H1 (cell line): ENCODE measurements around the gene RNF212. TPM values are rescaled to one million over a fixed set of nuclear protein-coding genes. Genes with fewer than 3 reads are reported as not detected.

Experiments used
- CTCF ChIA-PET: fragments of 300-600 bp; sonication (Branson Sonifier 250); formaldehyde crosslinking; loops from one replicate; lab custom pipeline; 2021; ENCODE audit not compliant: partially characterized antibody; lab: Charles Lee
- POLR2A ChIA-PET: fragments of 300-600 bp; sonication (Branson Sonifier 250); formaldehyde crosslinking; loops from one replicate; lab custom pipeline; 2021; ENCODE audit warnings: inconsistent platforms; ENCODE audit not compliant: partially characterized antibody; lab: Charles Lee
- DNase-seq, 2 experiments: peaks; one replicate each; pipeline versions ENCODE4 v3.0.0 to v3.0.0-alpha.2; 2010 to 2022; ENCODE audit warnings: low spot score in 2 of 2, low read depth in 1 of 2, mixed read lengths in 1 of 2
- FAIRE-seq: peaks from 2 replicates; lab custom pipeline; 2011; peaks lifted over from hg19 to GRCh38; lab: Jason Lieb, UNC
- H2AFZ ChIP-seq: 2 replicates; pipeline ENCODE4 v1.8.1; 2012; ENCODE audit warnings: low read length, inconsistent platforms
- H2AK5ac ChIP-seq: 2 replicates; pipeline ENCODE4 v1.6.1; 2013; ENCODE audit warnings: low read depth, low read length
- H2BK120ac ChIP-seq: replicated peaks from 2 replicates; pipeline ENCODE3; 2013; ENCODE audit warnings: low read depth, low read length, inconsistent platforms
- H2BK12ac ChIP-seq: 2 replicates; pipeline ENCODE4 v1.6.1; 2013; ENCODE audit warnings: low read depth, low read length
- H2BK15ac ChIP-seq: 2 replicates; pipeline ENCODE4 v1.6.1; 2013; ENCODE audit warnings: low read length
- H2BK20ac ChIP-seq: 2 replicates; pipeline ENCODE4 v1.6.1; 2013; ENCODE audit warnings: low read length
- H2BK5ac ChIP-seq: 2 replicates; pipeline ENCODE4 v1.6.1; 2013; ENCODE audit warnings: low read depth, low read length
- H3K14ac ChIP-seq: 2 replicates; pipeline ENCODE4 v1.6.1; 2013; ENCODE audit warnings: inconsistent platforms; ENCODE audit not compliant: insufficient read length
- H3K18ac ChIP-seq: 2 replicates; pipeline ENCODE4 v1.6.1; 2013; ENCODE audit warnings: low read length; ENCODE audit errors: extremely low read depth
- H3K23ac ChIP-seq: 2 replicates; pipeline ENCODE4 v1.6.1; 2013; ENCODE audit warnings: inconsistent platforms; ENCODE audit not compliant: insufficient read length
- H3K23me2 ChIP-seq: 2 replicates; pipeline ENCODE4 v1.6.1; 2013; ENCODE audit warnings: low read depth, low read length
- H3K27ac ChIP-seq: 2 replicates; pipeline ENCODE4 v1.6.1; 2011; ENCODE audit warnings: low read depth, low read length, inconsistent platforms
- H3K27me3 ChIP-seq, 4 experiments: replicated peaks in 1 of 4; 1 replicate in 1 of 4; 2 replicates in 3 of 4; pipeline versions ENCODE4 v1.6.1 to v1.8.1; 2011 to 2013; ENCODE audit warnings: low read length in 3 of 4, mild to moderate bottlenecking in 3 of 4, inconsistent platforms in 2 of 4, mixed read lengths in 2 of 4, moderate library complexity in 1 of 4; ENCODE audit not compliant: control insufficient read depth in 3 of 4, insufficient read depth in 3 of 4; ENCODE audit errors: extremely low read depth in 1 of 4
- H3K36me3 ChIP-seq, 4 experiments: 2 replicates each; pipeline versions ENCODE4 v1.6.1 to v1.8.1; 2011 to 2013; ENCODE audit warnings: mild to moderate bottlenecking in 4 of 4, low read length in 3 of 4, moderate library complexity in 2 of 4, control low read depth in 1 of 4, inconsistent platforms in 1 of 4; ENCODE audit not compliant: insufficient read depth in 4 of 4, control insufficient read depth in 2 of 4
- H3K4ac ChIP-seq: replicated peaks from 2 replicates; pipeline ENCODE3; 2013; ENCODE audit warnings: low read length, low read depth, mixed read lengths, inconsistent platforms; ENCODE audit not compliant: insufficient read length
- H3K4me1 ChIP-seq, 4 experiments: replicated peaks in 1 of 4; 1 replicate in 1 of 4; 2 replicates in 3 of 4; pipeline versions ENCODE4 v1.6.1 to v1.8.1; 2011 to 2013; ENCODE audit warnings: low read length in 3 of 4, inconsistent platforms in 2 of 4, mixed read lengths in 1 of 4; ENCODE audit not compliant: insufficient read depth in 4 of 4, control insufficient read depth in 3 of 4
- H3K4me2 ChIP-seq, 2 experiments: 2 replicates each; pipeline versions ENCODE4 v1.6.1 to v1.8.1; 2011 to 2013; ENCODE audit warnings: low read depth in 2 of 2, low read length in 2 of 2, control low read depth in 1 of 2, inconsistent platforms in 1 of 2, mild to moderate bottlenecking in 1 of 2; ENCODE audit not compliant: insufficient read depth in 1 of 2
- H3K4me3 ChIP-seq, 4 experiments: fragments of 200-600, 300-600 bp in 1 of 4; sonication (generic), shearing (Covaris generic), sonication (Bioruptor Twin) in 1 of 4; 2 replicates each; pipeline versions ENCODE4 v1.5.1 to v1.8.1; 2011 to 2016; ENCODE audit warnings: low read length in 4 of 4, low read depth in 3 of 4, control low read depth in 2 of 4, inconsistent platforms in 2 of 4, mild to moderate bottlenecking in 2 of 4, mixed read lengths in 1 of 4, moderate library complexity in 1 of 4; ENCODE audit not compliant: insufficient read depth in 2 of 4; ENCODE audit errors: extremely low read depth in 1 of 4
- H3K56ac ChIP-seq: replicated peaks from 2 replicates; pipeline ENCODE3; 2013; ENCODE audit warnings: low read depth, mild to moderate bottlenecking, mixed read lengths, low read length, inconsistent platforms; ENCODE audit not compliant: insufficient read length
- H3K79me1 ChIP-seq: 2 replicates; pipeline ENCODE4 v1.6.1; 2013; ENCODE audit warnings: low read depth, low read length, control low read depth
- H3K79me2 ChIP-seq, 2 experiments: 2 replicates each; pipeline versions ENCODE4 v1.6.1 to v1.8.1; 2012 to 2013; ENCODE audit warnings: low read length in 2 of 2, mild to moderate bottlenecking in 2 of 2, inconsistent platforms in 1 of 2; ENCODE audit not compliant: insufficient read depth in 2 of 2, control insufficient read depth in 1 of 2
- H3K9ac ChIP-seq, 4 experiments: replicated peaks in 1 of 4; 1 replicate in 1 of 4; 2 replicates in 3 of 4; pipeline versions ENCODE4 v1.6.1 to v1.8.1; 2011 to 2013; ENCODE audit warnings: low read depth in 3 of 4, low read length in 3 of 4, control low read depth in 2 of 4, mild to moderate bottlenecking in 2 of 4, moderate library complexity in 2 of 4, inconsistent platforms in 1 of 4; ENCODE audit errors: extremely low read depth in 1 of 4
- H3K9me3 ChIP-seq, 2 experiments: 2 replicates each; pipeline versions ENCODE4 v1.6.1 to v1.8.1; 2012 to 2013; ENCODE audit warnings: mild to moderate bottlenecking in 2 of 2, moderate library complexity in 2 of 2, control low read depth in 1 of 2, inconsistent platforms in 1 of 2, low read depth in 1 of 2, low read length in 1 of 2, mixed read lengths in 1 of 2; ENCODE audit not compliant: insufficient read depth in 2 of 2
- H4K20me1 ChIP-seq, 2 experiments: replicated peaks in 1 of 2; 2 replicates each; pipeline versions ENCODE3 to v1.8.1; 2011 to 2013; ENCODE audit warnings: inconsistent platforms in 2 of 2, low read length in 2 of 2, mild to moderate bottlenecking in 1 of 2; ENCODE audit not compliant: insufficient read depth in 2 of 2, control insufficient read depth in 1 of 2
- H4K5ac ChIP-seq: 2 replicates; pipeline ENCODE4 v1.6.1; 2013; ENCODE audit warnings: low read length, low read depth, mixed read lengths, inconsistent platforms; ENCODE audit not compliant: insufficient read length
- H4K8ac ChIP-seq: 2 replicates; pipeline ENCODE4 v1.8.0; 2013; ENCODE audit warnings: mild to moderate bottlenecking, moderate library complexity, low read length, inconsistent platforms; ENCODE audit not compliant: insufficient read depth; ENCODE audit errors: extremely low read depth
- H4K91ac ChIP-seq: replicated peaks from 2 replicates; pipeline ENCODE3; 2013; ENCODE audit warnings: low read length, mixed read lengths, inconsistent platforms; ENCODE audit not compliant: insufficient read length
- ASH2L ChIP-seq: fragments of 200-600, 300-600 bp; sonication (generic); IDR thresholded peaks from one replicate; pipeline ENCODE4 v1.7.1; 2017; ENCODE audit warnings: low read length
- BRCA1 ChIP-seq: IDR thresholded peaks from 2 replicates; pipeline ENCODE4 v1.6.1; 2012; ENCODE audit warnings: low read depth, low read length, improper control_type of control experiment
- CEBPB ChIP-seq: IDR thresholded peaks from 2 replicates; pipeline ENCODE4 v1.6.1; 2012; ENCODE audit warnings: low read depth, low read length
- EZH2 ChIP-seq: fragments of 200-600 bp; sonication (generic); IDR thresholded peaks from 2 replicates; pipeline ENCODE4 v1.7.1; 2012; ENCODE audit warnings: low read depth, mild to moderate bottlenecking, moderate library complexity, low read length, inconsistent platforms; ENCODE audit not compliant: severe bottlenecking
- JUND ChIP-seq: IDR thresholded peaks from 2 replicates; pipeline ENCODE4 v1.6.1; 2011; ENCODE audit warnings: mild to moderate bottlenecking, improper control_type of control experiment, low read length
- KDM5A ChIP-seq: fragments of 200-600 bp; IDR thresholded peaks from 2 replicates; pipeline ENCODE4 v1.7.1; 2012; ENCODE audit warnings: mild to moderate bottlenecking, low read length, inconsistent platforms, mixed read lengths
- POLR2A ChIP-seq, 2 experiments: IDR thresholded peaks; 1 replicate in 1 of 2; 2 replicates in 1 of 2; pipeline ENCODE4 v1.6.1; 2011; ENCODE audit warnings: low read depth in 2 of 2, low read length in 2 of 2, mild to moderate bottlenecking in 2 of 2; ENCODE audit errors: control extremely low read depth in 1 of 2
- POLR2AphosphoS5 ChIP-seq: IDR thresholded peaks from 2 replicates; pipeline ENCODE4 v1.6.1; 2011; ENCODE audit warnings: low read depth, low read length
- SP2 ChIP-seq: IDR thresholded peaks from 2 replicates; pipeline ENCODE4 v1.6.1; 2012; ENCODE audit warnings: mild to moderate bottlenecking, low read length, inconsistent platforms
- SRF ChIP-seq: IDR thresholded peaks from 2 replicates; pipeline ENCODE4 v1.6.1; 2011; ENCODE audit warnings: mild to moderate bottlenecking, low read depth, low read length, moderate library complexity
- TAF7 ChIP-seq: optimal IDR thresholded peaks from 2 replicates; pipeline ENCODE3; 2011; ENCODE audit warnings: low read depth, mild to moderate bottlenecking, inconsistent platforms, low read length, moderate library complexity, borderline replicate concordance
- WGBS, 2 experiments: shearing (Covaris generic) in 1 of 2; methylation state at CpG; one replicate each; pipeline versions ENCODE4 v1.1.6 to v1.1.7; 2013 to 2015; ENCODE audit warnings: low lambda C conversion rate in 2 of 2, mixed read lengths in 2 of 2, inconsistent platforms in 1 of 2, low coverage in 1 of 2, missing lambda C conversion rate in 1 of 2; ENCODE audit not compliant: insufficient replicate concordance in 2 of 2, insufficient coverage in 1 of 2, insufficient read length in 1 of 2; ENCODE audit errors: extremely low coverage in 1 of 2, missing lambda C conversion rate in 1 of 2; 5-methylcytosine and 5-hydroxymethylcytosine counted together
- polyA plus RNA-seq, 7 experiments: library from polyadenylated mRNA; depleted of rRNA in 3 of 7; stranded (reverse) in 5 of 7; unstranded in 2 of 7; fragments of >200 nt in 5 of 7; fragments of 200-250 nt in 2 of 7; gene quantifications; 1 replicate in 5 of 7; 2 replicates in 1 of 7; 4 replicates in 1 of 7; pipeline versions ENCODE4 v1.2.1 to v1.2.3, GENCODE V29; 2011 to 2013; ENCODE audit warnings: missing spikeins in 2 of 7, mixed read lengths in 2 of 7
- total RNA-seq: library from RNA; stranded (reverse); fragmentation: NEBNext Ultra II Directional; extraction: Animal tissue kit (Norgen Biotek cat#: 25700); gene quantifications from 2 replicates; pipeline ENCODE4 v1.2.1, GENCODE V29; 2021
- TF ChIP-seq, protein P1 (sequence below): IDR thresholded peaks from 2 replicates; pipeline ENCODE4 v1.6.1; 2012; ENCODE audit warnings: inconsistent platforms

The RNF212 gene
- total and polyA plus RNA-seq, 2 of the 8 experiments (the other 6 are each of a cell fraction or from before 2014, with no cell fraction given) = 3.4 to 5.4 TPM

DNA sequence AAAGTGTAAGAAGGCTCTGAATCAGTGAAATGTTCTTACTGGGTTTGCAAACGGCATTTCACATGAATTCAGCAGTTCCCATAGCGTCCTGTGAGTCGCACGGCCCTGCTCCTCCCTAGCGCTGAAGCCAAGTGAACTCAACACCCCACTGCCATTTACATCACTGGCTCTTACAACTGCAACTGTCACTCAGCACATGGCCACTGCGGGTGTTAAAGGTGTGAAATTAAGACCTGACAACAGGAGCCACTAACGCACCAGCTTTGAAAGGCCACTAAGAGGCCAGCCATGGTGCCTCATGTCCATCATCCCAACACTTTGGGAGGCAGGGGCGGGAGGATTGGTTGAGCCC lies 31.7 kb downstream of the RNF212 start:
- H2BK15ac ChIP-seq = no peak overlapping the region
- H2BK20ac ChIP-seq = no peak overlapping the region
- H3K18ac ChIP-seq = no peak overlapping the region
- H4K20me1 ChIP-seq = no peaks in the 10 kb centered on the region
- H3K79me2 ChIP-seq = no peaks in the 10 kb centered on the region
- H3K27ac ChIP-seq = no peak overlapping the region
- POLR2A ChIA-PET = no interaction called here
- no peaks in the 10 kb centered on the region for H3K23me2 ChIP-seq
- 88% methylated on average over 8 of the region's 8 CpGs; no CpG with 5 or more reads in 1 of the 2 experiments for WGBS, 2 experiments
- H3K36me3 ChIP-seq = no peaks in the 10 kb centered on the region
- no peak overlapping the region for H3K4me3 ChIP-seq
- no peaks in the 10 kb centered on the region for H3K9me3 ChIP-seq
- no peak overlapping the region for H2BK5ac ChIP-seq
- no peak for TF ChIP-seq SP2
- TF ChIP-seq JUND = no peak
- TF ChIP-seq, protein P1, sequence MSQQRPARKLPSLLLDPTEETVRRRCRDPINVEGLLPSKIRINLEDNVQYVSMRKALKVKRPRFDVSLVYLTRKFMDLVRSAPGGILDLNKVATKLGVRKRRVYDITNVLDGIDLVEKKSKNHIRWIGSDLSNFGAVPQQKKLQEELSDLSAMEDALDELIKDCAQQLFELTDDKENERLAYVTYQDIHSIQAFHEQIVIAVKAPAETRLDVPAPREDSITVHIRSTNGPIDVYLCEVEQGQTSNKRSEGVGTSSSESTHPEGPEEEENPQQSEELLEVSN = no peak
- no peak for TF ChIP-seq POLR2A (IDR thresholded peaks at IDR 0.05; ENCODE audit: control extremely low read depth in 1 of 2, low read depth in 2 of 2, low read length in 2 of 2)
- TF ChIP-seq KDM5A = no peak
- no peak for TF ChIP-seq CEBPB
- no peak for TF ChIP-seq SRF
- no peak for TF ChIP-seq EZH2
- TF ChIP-seq POLR2AphosphoS5 = no peak
- no peak for TF ChIP-seq BRCA1
- no peak for TF ChIP-seq ASH2L
- TF ChIP-seq TAF7 = no peak
- no peak for DNase-seq
- no peak overlapping the region for H4K91ac ChIP-seq
- H2AFZ ChIP-seq = no peak overlapping the region
- H2BK120ac ChIP-seq = no peak overlapping the region
- H4K5ac ChIP-seq = no peak overlapping the region
- no peak overlapping the region for H3K14ac ChIP-seq
- no peaks in the 10 kb centered on the region for H3K4me1 ChIP-seq
- no peak overlapping the region for H2BK12ac ChIP-seq
- CTCF ChIA-PET = interaction anchor here (0.8 kb wide), 1 partner anchor 8 kb away, joined by 6 read pairs; no protein-coding TSS in a partner anchor
- no peak overlapping the region for H3K56ac ChIP-seq
- H3K9ac ChIP-seq = no peak overlapping the region; a peak in 1 of 7 replicates
- no peak overlapping the region for H4K8ac ChIP-seq
- no peak overlapping the region for H2AK5ac ChIP-seq
- no peak overlapping the region for H3K23ac ChIP-seq
- H3K4me2 ChIP-seq = no peak overlapping the region
- no peak for FAIRE-seq
- no peak overlapping the region for H3K4ac ChIP-seq
- no peaks in the 10 kb centered on the region for H3K79me1 ChIP-seq
- H3K27me3 ChIP-seq = peaks cover 0 to 3% (median 0%) of the 10 kb centered on the region in 4 experiments; a peak in 1 of 7 replicates
